ENCODE measurements around the gene PARS2.
A peak's percentile ranks its signal among the peaks of the same experiment; 100 is the strongest.
"Not testable (repeated sequence)": the region's sequence is repeated elsewhere in the genome, so short reads cannot be mapped to it uniquely, and the experiment has no call there.

PARS2 gene

GRCh38 chr1:54798769-54799641, 34.7 kb upstream of the PARS2 start:
- no peak for DNase-seq

GRCh38 chr1:54798206-54798605, 33.9 kb upstream of the PARS2 start:
- DNase-seq, result no peak

GRCh38 chr1:54796902-54797301, 32.6 kb upstream of the PARS2 start:
- DNase-seq, result no peak

GRCh38 chr1:54795841-54796468, 31.6 kb upstream of the PARS2 start:
- DNase-seq, result no peak

- no peak for DNase-seq
Measured at GRCh38 chr1:54795356-54795665, 31.0 kb upstream of the PARS2 start.

GRCh38 chr1:54794451-54795355, 30.4 kb upstream of the PARS2 start:
- no peak for DNase-seq

GRCh38 chr1:54792686-54793282, 28.5 kb upstream of the PARS2 start:
- DNase-seq, result no peak

- peak in 1 of 4 experiments; percentile 15 for DNase-seq
Measured at GRCh38 chr1:54791880-54792522, 27.7 kb upstream of the PARS2 start.

GRCh38 chr1:54788459-54788858, 24.1 kb upstream of the PARS2 start:
- no peak for DNase-seq

- DNase-seq, result no peak
Measured at GRCh38 chr1:54787604-54788003, 23.3 kb upstream of the PARS2 start.

- DNase-seq, result no peak
Measured at GRCh38 chr1:54786778-54787177, 22.5 kb upstream of the PARS2 start.

GRCh38 chr1:54784066-54784465, 19.7 kb upstream of the PARS2 start:
- no peak for DNase-seq

GRCh38 chr1:54782588-54782987, 18.3 kb upstream of the PARS2 start:
- no peak for DNase-seq

GRCh38 chr1:54782156-54782555, 17.8 kb upstream of the PARS2 start:
- DNase-seq, result no peak

GRCh38 chr1:54781023-54781723, 16.9 kb upstream of the PARS2 start:
- no peak for DNase-seq

GRCh38 chr1:54777431-54777830, 13.1 kb upstream of the PARS2 start:
- no peak for DNase-seq

GRCh38 chr1:54777011-54777410, 12.7 kb upstream of the PARS2 start:
- DNase-seq, result no peak

- not testable (repeated sequence) for DNase-seq
Measured at GRCh38 chr1:54775828-54776721, 11.8 kb upstream of the PARS2 start.

- DNase-seq, result no peak
Measured at GRCh38 chr1:54774820-54775498, 10.6 kb upstream of the PARS2 start.

GRCh38 chr1:54772951-54773350, 8.6 kb upstream of the PARS2 start:
- no peak for DNase-seq

Data from activated naive CD4-positive, alpha-beta T cell (primary cell).